Measurements from ENCODE around the gene CDK6. TPM values are rescaled to one million over a fixed set of nuclear protein-coding genes. Genes with fewer than 3 reads are reported as not detected.

CDK6 gene
- total RNA-seq, 1 donor from 2014 or later: 7.3 TPM

DNA sequence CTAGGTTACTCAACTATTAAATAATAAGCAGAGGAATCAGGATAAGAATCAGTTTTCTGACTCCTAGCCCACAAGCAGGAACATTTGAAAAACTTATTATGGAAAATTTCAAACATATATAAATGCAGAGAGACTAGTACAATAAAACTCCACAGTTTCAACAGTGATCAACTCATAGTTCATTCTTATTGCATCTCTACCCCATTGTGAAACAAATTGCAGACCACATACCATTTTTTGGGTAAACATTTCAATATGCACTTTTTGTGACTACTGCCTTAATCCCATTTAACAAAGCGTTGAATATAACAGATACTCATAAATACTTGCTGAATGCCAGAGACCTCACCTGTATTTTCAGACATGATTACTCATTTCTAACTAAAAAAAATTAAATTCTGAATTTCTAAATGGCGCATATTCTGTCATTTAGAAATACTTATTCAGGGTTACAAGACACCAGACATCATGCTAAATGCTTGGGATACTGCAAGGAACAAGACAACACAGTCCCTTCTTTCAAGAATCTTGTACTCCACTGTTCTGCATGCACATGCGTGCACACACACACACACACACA is 11.4 kb downstream of the CDK6 start:
- H3K4me1 ChIP-seq: peaks cover 0 to 3% of the 10 kb centered on the region in 2 donors
- H3K27ac ChIP-seq: no peak overlapping the region
- H3K4me3 ChIP-seq: no peak overlapping the region
- no peaks in the 10 kb centered on the region for H3K27me3 ChIP-seq
- TF ChIP-seq, protein P1, sequence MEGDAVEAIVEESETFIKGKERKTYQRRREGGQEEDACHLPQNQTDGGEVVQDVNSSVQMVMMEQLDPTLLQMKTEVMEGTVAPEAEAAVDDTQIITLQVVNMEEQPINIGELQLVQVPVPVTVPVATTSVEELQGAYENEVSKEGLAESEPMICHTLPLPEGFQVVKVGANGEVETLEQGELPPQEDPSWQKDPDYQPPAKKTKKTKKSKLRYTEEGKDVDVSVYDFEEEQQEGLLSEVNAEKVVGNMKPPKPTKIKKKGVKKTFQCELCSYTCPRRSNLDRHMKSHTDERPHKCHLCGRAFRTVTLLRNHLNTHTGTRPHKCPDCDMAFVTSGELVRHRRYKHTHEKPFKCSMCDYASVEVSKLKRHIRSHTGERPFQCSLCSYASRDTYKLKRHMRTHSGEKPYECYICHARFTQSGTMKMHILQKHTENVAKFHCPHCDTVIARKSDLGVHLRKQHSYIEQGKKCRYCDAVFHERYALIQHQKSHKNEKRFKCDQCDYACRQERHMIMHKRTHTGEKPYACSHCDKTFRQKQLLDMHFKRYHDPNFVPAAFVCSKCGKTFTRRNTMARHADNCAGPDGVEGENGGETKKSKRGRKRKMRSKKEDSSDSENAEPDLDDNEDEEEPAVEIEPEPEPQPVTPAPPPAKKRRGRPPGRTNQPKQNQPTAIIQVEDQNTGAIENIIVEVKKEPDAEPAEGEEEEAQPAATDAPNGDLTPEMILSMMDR (IDR thresholded peaks at IDR 0.05): no peak
- H3K9me3 ChIP-seq: no peaks in the 10 kb centered on the region
- intact Hi-C loops (cut with DNase I): no loop called here
- no peak for DNase-seq (ENCODE audit: low spot score in 2 of 2)
- H3K36me3 ChIP-seq: no peaks in the 10 kb centered on the region

DNA sequence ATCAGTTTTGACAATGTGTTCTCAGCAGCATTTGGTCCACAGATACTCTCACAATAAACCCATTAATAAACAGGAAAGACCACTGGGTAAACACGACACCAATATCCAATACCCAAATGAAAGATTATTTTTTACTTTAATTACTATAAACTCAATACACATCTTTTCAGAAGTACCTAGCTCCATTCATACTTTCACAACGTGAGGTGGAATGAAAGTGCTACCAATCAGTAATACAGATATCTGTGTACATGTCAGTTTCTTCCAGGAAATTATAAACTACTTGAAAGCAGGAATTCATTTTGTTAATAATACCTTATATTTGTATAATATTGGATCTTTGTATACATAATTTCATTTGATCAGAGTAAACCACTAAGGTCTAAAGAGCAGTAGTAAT is 11.9 kb downstream of the CDK6 start:
- intact Hi-C loops (cut with DNase I): no loop called here
- TF ChIP-seq, protein P1 (IDR thresholded peaks at IDR 0.05): no peak
- Histone ChIP-seq H3K4me3 (no peak overlapping the region), H3K36me3 (no peaks in the 10 kb centered on the region), H3K9me3 (no peaks in the 10 kb centered on the region), H3K27me3 (no peaks in the 10 kb centered on the region), H3K4me1 (peaks cover 0 to 3% of the 10 kb centered on the region in 2 donors), H3K27ac (no peak overlapping the region)
- DNase-seq (ENCODE audit: low spot score in 2 of 2): no peak

DNA sequence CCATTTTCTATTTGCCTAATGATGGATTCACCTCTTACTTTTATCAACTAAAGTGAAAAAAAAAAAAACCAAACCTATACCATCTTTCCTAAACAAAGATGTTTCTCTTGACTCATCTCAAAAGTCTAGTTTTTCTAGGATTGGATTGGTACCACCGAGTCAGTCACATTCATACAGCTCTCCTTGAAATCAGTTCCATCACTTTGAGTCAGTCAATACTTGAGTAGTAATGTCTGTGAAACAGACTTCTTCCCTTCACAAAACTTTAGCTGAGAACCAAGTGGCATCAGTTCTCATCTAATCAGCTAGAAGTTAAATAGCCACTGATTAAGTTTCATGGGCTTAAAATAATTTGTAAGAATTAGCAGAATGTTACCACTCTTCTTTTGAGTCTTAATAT is 13.3 kb downstream of the CDK6 start:
- Histone ChIP-seq H3K4me3 (no peak overlapping the region), H3K9me3 (no peaks in the 10 kb centered on the region), H3K4me1 (peaks cover 0 to 3% of the 10 kb centered on the region in 2 donors), H3K36me3 (no peaks in the 10 kb centered on the region), H3K27me3 (no peaks in the 10 kb centered on the region), H3K27ac (no peak overlapping the region)
- no peak for DNase-seq (ENCODE audit: low spot score in 2 of 2)
- intact Hi-C loops (cut with DNase I): no loop called here
- TF ChIP-seq, protein P1 (IDR thresholded peaks at IDR 0.05): no peak

DNA sequence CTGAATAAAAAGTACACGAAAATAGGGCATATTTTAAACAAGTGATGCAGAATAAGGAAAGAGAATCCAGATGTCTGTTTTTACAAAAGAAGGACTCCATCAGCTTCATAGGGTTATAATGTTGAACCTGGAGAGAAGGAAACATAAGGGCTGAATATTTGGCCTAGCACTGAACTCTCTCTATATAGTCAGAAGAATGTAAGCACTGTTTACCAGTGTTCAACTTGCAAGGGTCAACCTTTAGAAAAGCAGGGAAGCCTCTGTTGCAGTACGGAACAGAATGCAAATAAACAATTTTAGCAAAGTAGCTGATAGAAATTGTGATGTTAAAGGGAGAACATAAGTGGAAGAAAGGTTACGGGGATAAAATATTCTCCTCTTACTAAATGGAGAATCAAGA is 16.2 kb downstream of the CDK6 start:
- no peak for DNase-seq (ENCODE audit: low spot score in 2 of 2)
- H3K4me3 ChIP-seq: no peak overlapping the region
- H3K36me3 ChIP-seq: no peaks in the 10 kb centered on the region
- H3K27me3 ChIP-seq: no peaks in the 10 kb centered on the region
- H3K27ac ChIP-seq: no peak overlapping the region
- H3K4me1 ChIP-seq: peaks cover 0 to 3% of the 10 kb centered on the region in 2 donors
- TF ChIP-seq, protein P1 (IDR thresholded peaks at IDR 0.05): no peak
- intact Hi-C loops (cut with DNase I): no loop called here
- H3K9me3 ChIP-seq: peaks cover 0 to 8% of the 10 kb centered on the region in 2 donors

DNA sequence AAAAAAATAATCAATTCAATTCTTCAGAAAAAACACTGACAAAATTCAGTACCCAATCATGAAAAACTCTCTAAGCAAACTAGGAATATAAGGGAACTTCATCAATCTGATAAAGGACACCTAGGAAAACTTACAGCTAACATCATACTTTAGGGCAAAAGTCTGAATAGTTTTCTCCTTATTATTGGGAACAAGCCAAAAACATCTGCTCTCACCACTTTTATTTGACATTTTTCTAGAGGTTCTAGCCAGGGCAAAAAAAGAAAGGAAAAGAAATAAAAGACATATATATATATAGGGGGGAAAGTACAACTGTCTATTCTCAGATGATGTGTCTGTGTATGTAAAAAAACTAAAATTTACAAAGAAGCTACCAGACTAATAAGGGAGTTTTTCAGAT is 19.0 kb downstream of the CDK6 start:
- H3K4me1 ChIP-seq: no peaks in the 10 kb centered on the region

More for the DNA sequence above, 19.0 kb downstream of the CDK6 start:
- no peak overlapping the region for H3K27ac ChIP-seq
- no peaks in the 10 kb centered on the region for H3K27me3 ChIP-seq
- TF ChIP-seq, protein P1 (IDR thresholded peaks at IDR 0.05): no peak
- H3K4me3 ChIP-seq: no peak overlapping the region
- intact Hi-C loops (cut with DNase I): no loop called here
- no peak for DNase-seq (ENCODE audit: low spot score in 2 of 2)
- peaks cover 0 to 8% of the 10 kb centered on the region in 2 donors for H3K9me3 ChIP-seq
- no peaks in the 10 kb centered on the region for H3K36me3 ChIP-seq

Data from ascending aorta (tissue), 2 donors.